Body of pancreas (tissue), 4 donors: ENCODE measurements around the gene UTY. TPM values are rescaled to one million over a fixed set of nuclear protein-coding genes. Genes with fewer than 3 reads are reported as not detected.

Experiments
- ATAC-seq: fragments of 150-250 bp; one replicate; pipeline ENCODE4 v1.9.1; 2016
- DNase-seq, 4 donors: peaks; one replicate each; pipeline ENCODE4 v3.0.0-alpha.2; 2019
- H3K27ac ChIP-seq, 4 donors: fragments of 200-600 bp; sonication (generic); 1 replicate in 3 of 4; 2 replicates in 1 of 4; pipeline versions ENCODE4 v1.5.1 to v1.6.1; 2016 to 2019; ENCODE audit warnings: mild to moderate bottlenecking in 1 of 4, mixed read lengths in 1 of 4, moderate library complexity in 1 of 4
- H3K27me3 ChIP-seq, 2 donors: fragments of 200-600 bp; sonication (generic); one replicate each; pipeline ENCODE4 v1.6.0; 2016; ENCODE audit warnings: mild to moderate bottlenecking in 1 of 2
- H3K36me3 ChIP-seq, 2 donors: fragments of 200-600 bp; sonication (generic); replicated peaks in 1 of 2; 2 replicates each; pipeline ENCODE4 v1.5.1; 2016; ENCODE audit warnings: low read depth in 2 of 2; ENCODE audit not compliant: insufficient read depth in 1 of 2
- H3K4me1 ChIP-seq: fragments of 200-600 bp; sonication (generic); one replicate; pipeline ENCODE4 v1.6.0; 2016
- H3K4me3 ChIP-seq, 2 donors: fragments of 200-600 bp; sonication (generic); 1 replicate in 1 of 2; 2 replicates in 1 of 2; pipeline ENCODE4 v1.5.1; 2016 to 2019
- H3K9me3 ChIP-seq, 3 donors: fragments of 200-600 bp; sonication (generic); 1 replicate in 2 of 3; 2 replicates in 1 of 3; pipeline ENCODE4 v1.5.1; 2016
- CTCF ChIP-seq, 7 experiments: fragments of 450-650 bp in 4 of 7; fragments of 200-600 bp in 3 of 7; sonication (generic) in 3 of 7; IDR thresholded peaks; one replicate each; pipeline ENCODE4 v1.5.1; 2016 to 2019; ENCODE audit warnings: antibody characterized with exemption in 7 of 7
- POLR2A ChIP-seq, 3 donors: fragments of 450-650 bp; IDR thresholded peaks; one replicate each; pipeline ENCODE4 v1.6.1; 2016; ENCODE audit warnings: antibody characterized with exemption in 3 of 3, mild to moderate bottlenecking in 2 of 3
- WGBS, 2 donors: methylation state at CpG; one replicate each; pipeline ENCODE4 v1.1.5; 2017; 5-methylcytosine and 5-hydroxymethylcytosine counted together
- intact Hi-C: fragments of 100-400 bp; cut with DNase I; formaldehyde crosslinking; loops from one replicate; pipeline ENCODE4 v1.15.1; 2023
- total RNA-seq, 2 donors: library from RNA; depleted of rRNA; stranded (reverse); fragments of >200 nt; gene quantifications; one replicate each; pipeline ENCODE4 v1.1.0, GENCODE V29; 2016

Gene UTY
- total RNA-seq, 2 donors from 2014 or later: not detected

GRCh38 chrY:13423281-13423732 is 56.5 kb downstream of the UTY start:
- peaks cover 13% of the 10 kb centered on the region for H3K4me1 ChIP-seq
- H3K9me3 ChIP-seq: no peaks in the 10 kb centered on the region
- no peak for TF ChIP-seq CTCF (IDR thresholded peaks at IDR 0.05)
- TF ChIP-seq POLR2A (IDR thresholded peaks at IDR 0.05): no peak
- peak overlapping the region in 1 of 4 donors; percentile 12 for H3K27ac ChIP-seq
- intact Hi-C loops: no loop called here
- WGBS, 2 donors: 36 to 46% methylated on average over 5 of the region's 5 CpGs
- H3K4me3 ChIP-seq: no peak overlapping the region
- ATAC-seq (peak; percentile 33), DNase-seq (no peak)
- H3K27me3 ChIP-seq: no peaks in the 10 kb centered on the region
- no peaks in the 10 kb centered on the region for H3K36me3 ChIP-seq

GRCh38 chrY:13416869-13417661 is 62.8 kb downstream of the UTY start:
- TF ChIP-seq CTCF (IDR thresholded peaks at IDR 0.05) (no peak), POLR2A (IDR thresholded peaks at IDR 0.05) (no peak)
- ATAC-seq (no peak), DNase-seq (no peak)
- no peaks in the 10 kb centered on the region for H3K36me3 ChIP-seq
- intact Hi-C loops: no loop called here
- peaks cover 4% of the 10 kb centered on the region for H3K4me1 ChIP-seq
- no peaks in the 10 kb centered on the region for H3K9me3 ChIP-seq
- H3K4me3 ChIP-seq: no peak overlapping the region
- WGBS, 2 donors: 88 to 94% methylated on average over 6 of the region's 6 CpGs
- no peaks in the 10 kb centered on the region for H3K27me3 ChIP-seq
- no peak overlapping the region for H3K27ac ChIP-seq

GRCh38 chrY:13415556-13415955 is 64.3 kb downstream of the UTY start:
- H3K27ac ChIP-seq: no peak overlapping the region
- no peaks in the 10 kb centered on the region for H3K9me3 ChIP-seq
- DNase-seq (no peak), ATAC-seq (no peak)
- no peak for TF ChIP-seq CTCF (IDR thresholded peaks at IDR 0.05)
- TF ChIP-seq POLR2A (IDR thresholded peaks at IDR 0.05): no peak
- no peaks in the 10 kb centered on the region for H3K27me3 ChIP-seq
- H3K4me1 ChIP-seq: peaks cover 4% of the 10 kb centered on the region
- no peak overlapping the region for H3K4me3 ChIP-seq
- intact Hi-C loops: no loop called here
- no peaks in the 10 kb centered on the region for H3K36me3 ChIP-seq

- Histone ChIP-seq H3K27me3 (no peaks in the 10 kb centered on the region), H3K9me3 (no peaks in the 10 kb centered on the region), H3K27ac (no peak overlapping the region), H3K4me3 (no peak overlapping the region), H3K36me3 (no peaks in the 10 kb centered on the region), H3K4me1 (peaks cover 5% of the 10 kb centered on the region)
- ATAC-seq: no peak
- no peak for TF ChIP-seq POLR2A (IDR thresholded peaks at IDR 0.05)
- no peak for TF ChIP-seq CTCF (IDR thresholded peaks at IDR 0.05)
- DNase-seq: no peak
- intact Hi-C loops: no loop called here
- WGBS, 2 donors: 21 to 22% methylated on average over 2 of the region's 2 CpGs
Observed at GRCh38 chrY:13398876-13399275, 81.0 kb downstream of the UTY start.
